ENCODE results near the gene CWC22.

- TF ChIP-seq CTCF (IDR thresholded peaks at IDR 0.05) (no peak), POLR2A (IDR thresholded peaks at IDR 0.05) (no peak)
These were observed 33.2 kb upstream of the CWC22 start for GRCh38 chr2:180040146-180040925.
